Neural progenitor cell (in vitro differentiated cells): ENCODE measurements around the gene MYADM.

Experiments used
- CTCF ChIP-seq: fragments of 200-600 bp; sonication (generic); IDR thresholded peaks from 2 replicates; pipeline ENCODE4 v1.5.1; 2017; ENCODE audit warnings: antibody characterized with exemption, mild to moderate bottlenecking
- EZH2phosphoT487 ChIP-seq: fragments of 200-600 bp; sonication (generic); IDR thresholded peaks from 2 replicates; pipeline ENCODE4 v1.6.1; 2017; ENCODE audit warnings: antibody characterized with exemption

GRCh38 chr19:53912653-53913052, 45.0 kb downstream of the MYADM start:
- TF ChIP-seq CTCF (peak; percentile 65), EZH2phosphoT487 (no peak)
